Measurements from ENCODE around the gene CPTP.

GRCh38 chr1:1341549-1342021, 17.0 kb downstream of the CPTP start:
- TF ChIP-seq POLR2A (IDR thresholded peaks at IDR 0.05), result no peak
- no peak for TF ChIP-seq CTCF (IDR thresholded peaks at IDR 0.05)

Data from Peyer's patch (tissue), 4 donors.